ENCODE data around the gene MRPS2. TPM values are rescaled to one million over a fixed set of nuclear protein-coding genes. Genes with fewer than 3 reads are reported as not detected.
A peak's percentile ranks its signal among the peaks of the same experiment; 100 is the strongest.

The MRPS2 gene
- total and polyA plus RNA-seq, 2 of the 4 experiments (the other 2 are of a cell fraction) = 53.1 to 104 TPM

- intact Hi-C loops (cut with micrococcal nuclease) (no loop called here), dilution Hi-C loops (cut with HindIII; ENCODE audit: low sequenced_read_pairs, unreplicated experiment) (no loop called here), in situ Hi-C loops (cut with MboI; ENCODE audit: low sequenced_read_pairs) (no loop called here)
- Histone ChIP-seq H3K9ac (ENCODE audit: low read depth, low read length) (no peak overlapping the region), H3K4me2 (ENCODE audit: low read depth, low read length) (no peak overlapping the region), H3K79me1 (ENCODE audit: low read depth in 1 of 2, low read length in 2 of 2) (no peaks in the 10 kb centered on the region), H2BK120ac (ENCODE audit: low read depth, low read length) (no peak overlapping the region), H2BK5ac (ENCODE audit: low read depth, low read length, poor library complexity, severe bottlenecking) (no peak overlapping the region), H3K56ac (ENCODE audit: extremely low read depth, insufficient read depth, low read length) (no peak overlapping the region), H3K27ac (ENCODE audit: insufficient read depth, low read length) (no peak overlapping the region), H4K5ac (ENCODE audit: low read depth, low read length) (no peak overlapping the region), H4K20me1 (ENCODE audit: insufficient read depth, low read length) (no peaks in the 10 kb centered on the region), H2BK15ac (ENCODE audit: low read depth, low read length) (no peak overlapping the region), H2AK5ac (ENCODE audit: low read depth, low read length) (no peak overlapping the region), H2AFZ (replicated peaks; ENCODE audit: low read length, poor library complexity) (peak overlapping the region; percentile 11), H2AK9ac (replicated peaks; ENCODE audit: low read depth, low read length, poor library complexity) (no peak overlapping the region), H4K8ac (ENCODE audit: low read depth in 2 of 2, low read length in 2 of 2) (no peak overlapping the region), H3K36me3 (ENCODE audit: control insufficient read depth, insufficient read depth, low read length) (no peaks in the 10 kb centered on the region), H3K23ac (ENCODE audit: low read depth, low read length) (no peak overlapping the region), H3K27me3 (ENCODE audit: control insufficient read depth, insufficient read depth, low read length) (peaks cover 2% of the 10 kb centered on the region; the same call in 1 of the 2 replicates), H3K4me1 (ENCODE audit: control insufficient read depth, insufficient read depth, low read length) (no peaks in the 10 kb centered on the region), H3K4ac (ENCODE audit: low read depth, low read length) (no peak overlapping the region), H3K9me3 (ENCODE audit: control insufficient read depth, insufficient read depth, low read length) (no peaks in the 10 kb centered on the region), H3K4me3 (ENCODE audit: insufficient read depth, low read depth, low read length) (no peak overlapping the region), H3K9me1 (ENCODE audit: insufficient read depth, low read length) (no peaks in the 10 kb centered on the region), H2BK20ac (ENCODE audit: low read depth, low read length) (no peak overlapping the region), H3K14ac (replicated peaks; ENCODE audit: low read depth, low read length) (no peak overlapping the region), H3K18ac (ENCODE audit: low read depth, low read length) (no peak overlapping the region), H4K91ac (ENCODE audit: insufficient read depth, low read depth, low read length) (no peak overlapping the region)
- BruUV-seq (replicated peaks) = no TSS peak
- TF ChIP-seq MAFK (IDR thresholded peaks at IDR 0.05; ENCODE audit: low read depth, low read length) = no peak
- TF ChIP-seq SMC3 (IDR thresholded peaks at IDR 0.05; ENCODE audit: low read depth, low read length) = no peak
- TF ChIP-seq BHLHE40 (IDR thresholded peaks at IDR 0.05; ENCODE audit: low read depth, low read length) = no peak
- no peak for TF ChIP-seq MXI1 (IDR thresholded peaks at IDR 0.05; ENCODE audit: borderline replicate concordance, low read depth, low read length)
- no peak for TF ChIP-seq RCOR1 (IDR thresholded peaks at IDR 0.05; ENCODE audit: insufficient replicate concordance, low read length)
- TF ChIP-seq RAD21 (IDR thresholded peaks at IDR 0.05; ENCODE audit: low read length) = no peak
- TF ChIP-seq MAZ (IDR thresholded peaks at IDR 0.05; ENCODE audit: borderline replicate concordance, low read depth, low read length) = no peak
- no peak for TF ChIP-seq USF2 (IDR thresholded peaks at IDR 0.05; ENCODE audit: low read depth, low read length)
- WGBS, 2 experiments (ENCODE audit: extremely low coverage in 2 of 2, insufficient read length in 1 of 2) = 34% methylated on average over 4 of the region's 10 CpGs; no CpG with 5 or more reads in 1 of the 2 experiments
- ChIA-PET POLR2A (ENCODE audit: unreplicated experiment) (no interaction called here), CTCF (no interaction called here)
- DNase-seq (no peak), ATAC-seq (ENCODE audit: low read depth) (no peak)
Observed at GRCh38 chr9:135512241-135512603, 11.7 kb downstream of the MRPS2 start.
